Measurements from ENCODE around the gene GPSM3.

DNA sequence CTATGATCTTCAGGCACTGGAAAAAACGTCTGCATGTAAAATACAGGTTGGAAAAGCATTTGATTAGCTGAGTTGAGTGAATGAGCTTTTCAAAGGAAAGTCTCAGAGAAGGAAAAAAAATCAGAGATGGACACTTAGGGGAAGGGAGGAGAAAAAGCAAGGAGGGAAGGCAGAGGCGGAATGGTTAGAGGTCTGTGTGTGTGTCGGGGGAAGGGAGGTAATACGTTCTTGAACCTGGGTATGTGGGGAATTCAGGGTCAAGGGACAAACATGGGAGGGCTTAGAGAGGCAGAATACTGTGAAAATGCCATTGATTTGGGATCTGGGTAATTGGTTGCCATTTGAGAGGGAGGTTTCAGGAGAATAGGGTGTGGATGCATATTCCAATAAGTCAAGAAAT, 45.8 kb downstream of the GPSM3 start:
- TF ChIP-seq, protein P1, sequence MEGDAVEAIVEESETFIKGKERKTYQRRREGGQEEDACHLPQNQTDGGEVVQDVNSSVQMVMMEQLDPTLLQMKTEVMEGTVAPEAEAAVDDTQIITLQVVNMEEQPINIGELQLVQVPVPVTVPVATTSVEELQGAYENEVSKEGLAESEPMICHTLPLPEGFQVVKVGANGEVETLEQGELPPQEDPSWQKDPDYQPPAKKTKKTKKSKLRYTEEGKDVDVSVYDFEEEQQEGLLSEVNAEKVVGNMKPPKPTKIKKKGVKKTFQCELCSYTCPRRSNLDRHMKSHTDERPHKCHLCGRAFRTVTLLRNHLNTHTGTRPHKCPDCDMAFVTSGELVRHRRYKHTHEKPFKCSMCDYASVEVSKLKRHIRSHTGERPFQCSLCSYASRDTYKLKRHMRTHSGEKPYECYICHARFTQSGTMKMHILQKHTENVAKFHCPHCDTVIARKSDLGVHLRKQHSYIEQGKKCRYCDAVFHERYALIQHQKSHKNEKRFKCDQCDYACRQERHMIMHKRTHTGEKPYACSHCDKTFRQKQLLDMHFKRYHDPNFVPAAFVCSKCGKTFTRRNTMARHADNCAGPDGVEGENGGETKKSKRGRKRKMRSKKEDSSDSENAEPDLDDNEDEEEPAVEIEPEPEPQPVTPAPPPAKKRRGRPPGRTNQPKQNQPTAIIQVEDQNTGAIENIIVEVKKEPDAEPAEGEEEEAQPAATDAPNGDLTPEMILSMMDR (conservative IDR thresholded peaks at IDR 0.05; ENCODE audit: low read depth in 2 of 2), result no peak
- TF ChIP-seq EZH2 (IDR thresholded peaks at IDR 0.05; ENCODE audit: low read depth, unreplicated experiment) (no peak), POLR2AphosphoS5 (IDR thresholded peaks at IDR 0.05; ENCODE audit: low read depth) (no peak), JUNB (IDR thresholded peaks at IDR 0.05; ENCODE audit: unreplicated experiment) (no peak), ZNF114 (CRISPR knock-in tag; IDR thresholded peaks at IDR 0.05) (no peak), EZH2phosphoT487 (IDR thresholded peaks at IDR 0.05; ENCODE audit: unreplicated experiment) (no peak), STAT1 (IDR thresholded peaks at IDR 0.05; ENCODE audit: unreplicated experiment) (no peak), ZNF331 (CRISPR knock-in tag; IDR thresholded peaks at IDR 0.05; ENCODE audit: low read depth) (no peak), NANOG (IDR thresholded peaks at IDR 0.05; ENCODE audit: borderline replicate concordance) (no peak), CREB1 (CRISPR knock-in tag; IDR thresholded peaks at IDR 0.05; ENCODE audit: low read depth) (no peak)
- TF ChIP-seq, protein P2, sequence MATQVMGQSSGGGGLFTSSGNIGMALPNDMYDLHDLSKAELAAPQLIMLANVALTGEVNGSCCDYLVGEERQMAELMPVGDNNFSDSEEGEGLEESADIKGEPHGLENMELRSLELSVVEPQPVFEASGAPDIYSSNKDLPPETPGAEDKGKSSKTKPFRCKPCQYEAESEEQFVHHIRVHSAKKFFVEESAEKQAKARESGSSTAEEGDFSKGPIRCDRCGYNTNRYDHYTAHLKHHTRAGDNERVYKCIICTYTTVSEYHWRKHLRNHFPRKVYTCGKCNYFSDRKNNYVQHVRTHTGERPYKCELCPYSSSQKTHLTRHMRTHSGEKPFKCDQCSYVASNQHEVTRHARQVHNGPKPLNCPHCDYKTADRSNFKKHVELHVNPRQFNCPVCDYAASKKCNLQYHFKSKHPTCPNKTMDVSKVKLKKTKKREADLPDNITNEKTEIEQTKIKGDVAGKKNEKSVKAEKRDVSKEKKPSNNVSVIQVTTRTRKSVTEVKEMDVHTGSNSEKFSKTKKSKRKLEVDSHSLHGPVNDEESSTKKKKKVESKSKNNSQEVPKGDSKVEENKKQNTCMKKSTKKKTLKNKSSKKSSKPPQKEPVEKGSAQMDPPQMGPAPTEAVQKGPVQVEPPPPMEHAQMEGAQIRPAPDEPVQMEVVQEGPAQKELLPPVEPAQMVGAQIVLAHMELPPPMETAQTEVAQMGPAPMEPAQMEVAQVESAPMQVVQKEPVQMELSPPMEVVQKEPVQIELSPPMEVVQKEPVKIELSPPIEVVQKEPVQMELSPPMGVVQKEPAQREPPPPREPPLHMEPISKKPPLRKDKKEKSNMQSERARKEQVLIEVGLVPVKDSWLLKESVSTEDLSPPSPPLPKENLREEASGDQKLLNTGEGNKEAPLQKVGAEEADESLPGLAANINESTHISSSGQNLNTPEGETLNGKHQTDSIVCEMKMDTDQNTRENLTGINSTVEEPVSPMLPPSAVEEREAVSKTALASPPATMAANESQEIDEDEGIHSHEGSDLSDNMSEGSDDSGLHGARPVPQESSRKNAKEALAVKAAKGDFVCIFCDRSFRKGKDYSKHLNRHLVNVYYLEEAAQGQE (IDR thresholded peaks at IDR 0.05; ENCODE audit: unreplicated experiment), result no peak
- TF ChIP-seq, protein P3, sequence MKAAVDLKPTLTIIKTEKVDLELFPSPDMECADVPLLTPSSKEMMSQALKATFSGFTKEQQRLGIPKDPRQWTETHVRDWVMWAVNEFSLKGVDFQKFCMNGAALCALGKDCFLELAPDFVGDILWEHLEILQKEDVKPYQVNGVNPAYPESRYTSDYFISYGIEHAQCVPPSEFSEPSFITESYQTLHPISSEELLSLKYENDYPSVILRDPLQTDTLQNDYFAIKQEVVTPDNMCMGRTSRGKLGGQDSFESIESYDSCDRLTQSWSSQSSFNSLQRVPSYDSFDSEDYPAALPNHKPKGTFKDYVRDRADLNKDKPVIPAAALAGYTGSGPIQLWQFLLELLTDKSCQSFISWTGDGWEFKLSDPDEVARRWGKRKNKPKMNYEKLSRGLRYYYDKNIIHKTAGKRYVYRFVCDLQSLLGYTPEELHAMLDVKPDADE (IDR thresholded peaks at IDR 0.05), result no peak
